ENCODE data around the gene CHST13. TPM values are rescaled to one million over a fixed set of nuclear protein-coding genes. Genes with fewer than 3 reads are reported as not detected.

The CHST13 gene
- total RNA-seq, 1 experiment from 2014 or later: not detected

- CTCF ChIA-PET: no interaction called here
- TF ChIP-seq EZH2 (IDR thresholded peaks at IDR 0.05; ENCODE audit: borderline replicate concordance, low read depth, low read length, poor library complexity, severe bottlenecking): no peak
- TF ChIP-seq CTCF (conservative IDR thresholded peaks at IDR 0.05; ENCODE audit: low read depth, low read length): peak; percentile 35; the same call in 1 of the 2 replicates
- Histone ChIP-seq H3K27ac (ENCODE audit: low read depth, low read length, poor library complexity, severe bottlenecking) (no peak overlapping the region), H3K4me3 (ENCODE audit: low read depth, low read length, poor library complexity, severe bottlenecking) (no peak overlapping the region), H3K36me3 (ENCODE audit: insufficient read depth, low read length, poor library complexity, severe bottlenecking) (no peaks in the 10 kb centered on the region), H3K9me3 (ENCODE audit: low read depth, low read length, poor library complexity, severe bottlenecking) (no peaks in the 10 kb centered on the region), H3K27me3 (replicated peaks; ENCODE audit: insufficient read depth, low read depth, low read length, poor library complexity) (no peaks in the 10 kb centered on the region), H3K4me1 (ENCODE audit: insufficient read depth, low read length, poor library complexity, severe bottlenecking) (peaks cover 6% of the 10 kb centered on the region)
- intact Hi-C loops (cut with micrococcal nuclease; ENCODE audit: unreplicated experiment): no loop called here
- DNase-seq (ENCODE audit: low spot score): peak; percentile 27
- POLR2A ChIA-PET (ENCODE audit: low non-redundant PET): no interaction called here
- no TSS peak for BruUV-seq (replicated peaks)
Measured at GRCh38 chr3:126488185-126488584, 35.8 kb upstream of the CHST13 start.

GRCh38 chr3:126488886-126489569, 34.9 kb upstream of the CHST13 start:
- TF ChIP-seq CTCF (conservative IDR thresholded peaks at IDR 0.05; ENCODE audit: low read depth, low read length) (no peak), EZH2 (IDR thresholded peaks at IDR 0.05; ENCODE audit: borderline replicate concordance, low read depth, low read length, poor library complexity, severe bottlenecking) (no peak)
- intact Hi-C loops (cut with micrococcal nuclease; ENCODE audit: unreplicated experiment): no loop called here
- no peak overlapping the region for H3K4me3 ChIP-seq (ENCODE audit: low read depth, low read length, poor library complexity, severe bottlenecking)
- no peaks in the 10 kb centered on the region for H3K36me3 ChIP-seq (ENCODE audit: insufficient read depth, low read length, poor library complexity, severe bottlenecking)
- no peak for DNase-seq (ENCODE audit: low spot score)
- H3K27ac ChIP-seq (ENCODE audit: low read depth, low read length, poor library complexity, severe bottlenecking): no peak overlapping the region
- H3K27me3 ChIP-seq (replicated peaks; ENCODE audit: insufficient read depth, low read depth, low read length, poor library complexity): no peaks in the 10 kb centered on the region
- BruUV-seq (replicated peaks): no TSS peak
- ChIA-PET CTCF (no interaction called here), POLR2A (ENCODE audit: low non-redundant PET) (no interaction called here)
- H3K9me3 ChIP-seq (ENCODE audit: low read depth, low read length, poor library complexity, severe bottlenecking): no peaks in the 10 kb centered on the region
- peaks cover 6% of the 10 kb centered on the region for H3K4me1 ChIP-seq (ENCODE audit: insufficient read depth, low read length, poor library complexity, severe bottlenecking)

GRCh38 chr3:126490619-126491018, 33.3 kb upstream of the CHST13 start:
- H3K27me3 ChIP-seq (replicated peaks; ENCODE audit: insufficient read depth, low read depth, low read length, poor library complexity): no peaks in the 10 kb centered on the region
- H3K36me3 ChIP-seq (ENCODE audit: insufficient read depth, low read length, poor library complexity, severe bottlenecking): no peaks in the 10 kb centered on the region
- no peak for DNase-seq (ENCODE audit: low spot score)
- H3K27ac ChIP-seq (ENCODE audit: low read depth, low read length, poor library complexity, severe bottlenecking): no peak overlapping the region
- H3K4me1 ChIP-seq (ENCODE audit: insufficient read depth, low read length, poor library complexity, severe bottlenecking): peaks cover 6% of the 10 kb centered on the region
- TF ChIP-seq EZH2 (IDR thresholded peaks at IDR 0.05; ENCODE audit: borderline replicate concordance, low read depth, low read length, poor library complexity, severe bottlenecking) (no peak), CTCF (conservative IDR thresholded peaks at IDR 0.05; ENCODE audit: low read depth, low read length) (no peak)
- ChIA-PET POLR2A (ENCODE audit: low non-redundant PET) (no interaction called here), CTCF (no interaction called here)
- no peak overlapping the region for H3K4me3 ChIP-seq (ENCODE audit: low read depth, low read length, poor library complexity, severe bottlenecking)
- no TSS peak for BruUV-seq (replicated peaks)
- no peaks in the 10 kb centered on the region for H3K9me3 ChIP-seq (ENCODE audit: low read depth, low read length, poor library complexity, severe bottlenecking)
- intact Hi-C loops (cut with micrococcal nuclease; ENCODE audit: unreplicated experiment): no loop called here

Data from A673 (cell line).